ENCODE results near the gene ATN1. TPM values are rescaled to one million over a fixed set of nuclear protein-coding genes. Genes with fewer than 3 reads are reported as not detected.

ATN1 gene
- total RNA-seq, 1 donor from 2014 or later, result 123 TPM

GRCh38 chr12:6979453-6979852 is 51.7 kb downstream of the ATN1 start:
- intact Hi-C loops (cut with DNase I), result no loop called here
- Histone ChIP-seq H3K4me1 (peaks cover 29% of the 10 kb centered on the region), H3K36me3 (peaks cover 94% of the 10 kb centered on the region), H3K9me3 (no peaks in the 10 kb centered on the region), H3K27ac (peak overlapping the region; percentile 76), H3K27me3 (ENCODE audit: low read depth) (no peaks in the 10 kb centered on the region), H3K4me3 (no peak overlapping the region)
- no peak for DNase-seq
- no peak for TF ChIP-seq CTCF (IDR thresholded peaks at IDR 0.05)
- ATAC-seq, result no peak

- no peaks in the 10 kb centered on the region for H3K9me3 ChIP-seq
- ATAC-seq, result no peak
- no peak for TF ChIP-seq CTCF (IDR thresholded peaks at IDR 0.05)
- DNase-seq, result no peak
- intact Hi-C loops (cut with DNase I), result no loop called here
- H3K4me1 ChIP-seq, result peaks cover 29% of the 10 kb centered on the region
- H3K36me3 ChIP-seq, result peaks cover 89% of the 10 kb centered on the region
- peak overlapping the region; percentile 76 for H3K27ac ChIP-seq
- no peak overlapping the region for H3K4me3 ChIP-seq
- no peaks in the 10 kb centered on the region for H3K27me3 ChIP-seq (ENCODE audit: low read depth)
Measured at GRCh38 chr12:6980075-6980474, 52.3 kb downstream of the ATN1 start.

GRCh38 chr12:6980740-6981139 is 53.0 kb downstream of the ATN1 start:
- ATAC-seq (peak; percentile 57 to 64), DNase-seq (no peak)
- peak overlapping the region; percentile 76 for H3K27ac ChIP-seq

GRCh38 chr12:6981152-6982052 is 53.6 kb downstream of the ATN1 start:
- no peaks in the 10 kb centered on the region for H3K9me3 ChIP-seq
- peaks cover 29% of the 10 kb centered on the region for H3K4me1 ChIP-seq
- ATAC-seq (no peak), DNase-seq (no peak)
- no peak overlapping the region for H3K4me3 ChIP-seq
- peak overlapping the region; percentile 76 for H3K27ac ChIP-seq
- peaks cover 83% of the 10 kb centered on the region for H3K36me3 ChIP-seq
- no peaks in the 10 kb centered on the region for H3K27me3 ChIP-seq (ENCODE audit: low read depth)
- intact Hi-C loops (cut with DNase I), result no loop called here
- no peak for TF ChIP-seq CTCF (IDR thresholded peaks at IDR 0.05)

More at GRCh38 chr12:6980740-6981139, 53.0 kb downstream of the ATN1 start:
- peaks cover 83% of the 10 kb centered on the region for H3K36me3 ChIP-seq
- TF ChIP-seq CTCF (IDR thresholded peaks at IDR 0.05), result no peak
- intact Hi-C loops (cut with DNase I), result no loop called here
- no peak overlapping the region for H3K4me3 ChIP-seq
- H3K9me3 ChIP-seq, result no peaks in the 10 kb centered on the region
- H3K27me3 ChIP-seq (ENCODE audit: low read depth), result no peaks in the 10 kb centered on the region
- H3K4me1 ChIP-seq, result peaks cover 29% of the 10 kb centered on the region

- no peak for TF ChIP-seq CTCF (IDR thresholded peaks at IDR 0.05)
- no peak overlapping the region for H3K4me3 ChIP-seq
- no peaks in the 10 kb centered on the region for H3K9me3 ChIP-seq
- peaks cover 34% of the 10 kb centered on the region for H3K4me1 ChIP-seq
- peaks cover 81% of the 10 kb centered on the region for H3K36me3 ChIP-seq
- H3K27me3 ChIP-seq (ENCODE audit: low read depth), result no peaks in the 10 kb centered on the region
- ATAC-seq, result no peak
- intact Hi-C loops (cut with DNase I), result no loop called here
- no peak overlapping the region for H3K27ac ChIP-seq
- DNase-seq, result no peak
Measured at GRCh38 chr12:6982532-6982931, 54.8 kb downstream of the ATN1 start.

Data from lower lobe of right lung (tissue), 2 donors.